ENCODE measurements around the gene ELAC2.

The ELAC2 gene

DNA sequence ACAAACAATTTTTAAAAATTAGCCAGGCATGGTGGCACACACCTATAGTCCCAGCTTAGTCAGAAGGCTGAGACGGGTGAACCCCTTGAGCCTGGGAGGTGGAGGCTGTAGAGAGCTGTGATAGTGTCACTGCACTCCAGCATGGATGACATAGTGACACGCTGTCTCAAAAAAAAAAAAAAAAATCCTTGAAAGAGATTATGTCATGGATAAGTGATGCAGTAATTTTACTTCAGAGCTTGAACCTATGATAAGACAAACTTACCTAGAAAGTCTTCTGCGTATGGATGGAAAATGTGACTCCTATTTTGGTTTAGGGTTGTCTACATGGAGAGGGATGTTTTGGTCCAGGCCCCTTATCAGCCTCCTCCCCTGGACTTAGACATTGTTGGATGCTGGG lies 51.8 kb downstream of the ELAC2 start:
- DNase-seq (ENCODE audit: low read depth): no peak

GRCh38 chr17:12964840-12965239 lies 53.0 kb downstream of the ELAC2 start:
- H3K4me3 ChIP-seq (ENCODE audit: low read depth, low read length): no peak overlapping the region
- DNase-seq (ENCODE audit: low read depth): no peak

More for the DNA sequence above, 51.8 kb downstream of the ELAC2 start:
- H3K4me3 ChIP-seq (ENCODE audit: low read depth, low read length): no peak overlapping the region

GRCh38 chr17:12964162-12964561 lies 53.7 kb downstream of the ELAC2 start:
- no peak for DNase-seq (ENCODE audit: low read depth)
- no peak overlapping the region for H3K4me3 ChIP-seq (ENCODE audit: low read depth, low read length)

DNA sequence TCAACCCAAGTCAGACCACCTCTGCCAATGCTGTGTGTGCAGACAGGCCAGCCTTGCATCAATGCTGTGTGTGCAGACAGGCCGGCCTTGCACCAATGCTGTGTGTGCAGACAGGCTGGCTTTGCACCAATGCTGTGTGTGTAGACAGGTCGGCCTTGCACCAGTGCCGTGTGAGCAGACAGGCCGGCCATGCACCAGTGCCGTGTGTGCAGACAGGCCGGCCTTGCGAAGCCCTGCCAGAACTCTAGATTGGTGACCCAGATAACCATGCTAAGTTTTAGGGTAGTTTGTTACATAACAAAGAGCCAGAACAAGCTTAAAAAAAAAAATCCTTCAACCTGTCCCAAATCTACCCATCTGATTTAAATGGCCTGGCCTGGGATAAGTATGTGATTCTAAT lies 54.3 kb downstream of the ELAC2 start:
- DNase-seq (ENCODE audit: low read depth): no peak
- no peak overlapping the region for H3K4me3 ChIP-seq (ENCODE audit: low read depth, low read length)

GRCh38 chr17:12961655-12962054 lies 56.2 kb downstream of the ELAC2 start:
- no peak overlapping the region for H3K4me3 ChIP-seq (ENCODE audit: low read depth, low read length)
- no peak for DNase-seq (ENCODE audit: low read depth)

GRCh38 chr17:12959441-12959840 lies 58.4 kb downstream of the ELAC2 start:
- H3K4me3 ChIP-seq (ENCODE audit: low read depth, low read length): no peak overlapping the region
- peak; percentile 76 for DNase-seq (ENCODE audit: low read depth)

GRCh38 chr17:12958786-12959185 lies 59.0 kb downstream of the ELAC2 start:
- peak; percentile 63 for DNase-seq (ENCODE audit: low read depth)
- no peak overlapping the region for H3K4me3 ChIP-seq (ENCODE audit: low read depth, low read length)

DNA sequence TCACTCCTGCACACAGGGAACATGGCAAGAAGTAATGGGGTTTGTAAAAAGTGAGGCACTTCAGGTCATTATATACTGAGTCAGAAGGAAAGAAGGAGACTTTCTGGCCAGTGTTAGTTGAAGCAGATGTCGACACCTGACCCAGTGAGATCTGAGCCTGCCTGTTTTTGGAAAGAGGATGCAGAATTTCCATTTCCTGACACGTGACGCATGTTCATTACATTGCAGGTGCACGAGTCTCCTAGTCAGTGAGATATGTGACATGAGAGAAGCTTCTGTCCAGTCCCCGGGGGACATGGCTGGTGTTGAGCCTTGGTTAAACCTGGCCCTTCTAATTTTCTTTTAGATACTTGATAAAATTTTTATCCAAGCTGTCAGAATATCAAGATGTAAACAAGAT lies 62.3 kb downstream of the ELAC2 start:
- no peak overlapping the region for H3K4me3 ChIP-seq (ENCODE audit: low read depth, low read length)
- DNase-seq (ENCODE audit: low read depth): no peak

GRCh38 chr17:12953156-12953555 lies 64.7 kb downstream of the ELAC2 start:
- no peak for DNase-seq (ENCODE audit: low read depth)
- no peak overlapping the region for H3K4me3 ChIP-seq (ENCODE audit: low read depth, low read length)

DNA sequence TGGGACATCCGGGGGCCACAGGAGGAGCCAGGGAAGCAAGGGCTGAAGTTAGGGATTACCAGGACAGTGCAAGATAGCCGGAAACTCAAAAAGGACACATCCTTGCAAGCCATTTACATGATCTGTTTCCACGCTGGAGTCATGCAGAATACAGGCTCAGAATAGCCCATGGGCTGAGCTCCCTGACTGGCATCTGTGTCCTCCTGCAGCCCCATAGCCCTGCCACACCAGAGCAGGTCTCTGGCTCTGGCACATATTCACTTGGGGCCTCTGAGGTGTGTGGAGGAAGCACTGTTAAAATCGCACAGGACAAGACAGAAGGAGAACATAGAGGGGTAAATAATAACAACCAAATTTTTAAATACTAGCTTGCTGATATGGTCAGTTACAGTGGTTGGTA lies 65.8 kb downstream of the ELAC2 start:
- no peak for DNase-seq (ENCODE audit: low read depth)
- H3K4me3 ChIP-seq (ENCODE audit: low read depth, low read length): no peak overlapping the region

- no peak overlapping the region for H3K4me3 ChIP-seq (ENCODE audit: low read depth, low read length)
Measured at GRCh38 chr17:12947047-12947446, 70.8 kb downstream of the ELAC2 start.

More at GRCh38 chr17:12947047-12947446, 70.8 kb downstream of the ELAC2 start:
- no peak for DNase-seq (ENCODE audit: low read depth)
